GM18508 (cell line): ENCODE data around the gene NCOA1.
"Not testable (repeated sequence)": the region's sequence is repeated elsewhere in the genome, so short reads cannot be mapped to it uniquely, and the experiment has no call there.

Experiments
- ATAC-seq: cut with Tn5 transposase; IDR thresholded peaks from one replicate; pipeline ENCODE4 v1.9.1; 2021; ENCODE audit warnings: moderate number of reproducible peaks; ENCODE audit not compliant: insufficient read depth, unreplicated experiment

Gene NCOA1

GRCh38 chr2:24490690-24491541 lies at the start of gene NCOA1:
Gene NCOA1, plus strand, starts transcription at chr2:24491254. Its CDS starts 167,424 bp downstream, at chr2:24658678.
- ATAC-seq: no peak

- no peak for ATAC-seq
Measured at GRCh38 chr2:24448797-24449196, 42.3 kb upstream of the NCOA1 start.

- no peak for ATAC-seq
Measured at GRCh38 chr2:24449344-24449743, 41.7 kb upstream of the NCOA1 start.

GRCh38 chr2:24451805-24452501 lies 39.1 kb upstream of the NCOA1 start:
- no peak for ATAC-seq

- ATAC-seq: no peak
Measured at GRCh38 chr2:24452502-24452885, 38.6 kb upstream of the NCOA1 start.

- no peak for ATAC-seq
Measured at GRCh38 chr2:24453379-24454073, 37.5 kb upstream of the NCOA1 start.

GRCh38 chr2:24454294-24454693 lies 36.8 kb upstream of the NCOA1 start:
- no peak for ATAC-seq

- ATAC-seq: no peak
Measured at GRCh38 chr2:24456599-24457556, 34.2 kb upstream of the NCOA1 start.

GRCh38 chr2:24457696-24458386 lies 33.2 kb upstream of the NCOA1 start:
- no peak for ATAC-seq

- ATAC-seq: no peak
Measured at GRCh38 chr2:24459224-24460161, 31.6 kb upstream of the NCOA1 start.

- ATAC-seq: no peak
Measured at GRCh38 chr2:24461685-24462084, 29.4 kb upstream of the NCOA1 start.

GRCh38 chr2:24463271-24463670 lies 27.8 kb upstream of the NCOA1 start:
- no peak for ATAC-seq

- no peak for ATAC-seq
Measured at GRCh38 chr2:24466871-24467870, 23.9 kb upstream of the NCOA1 start.

- ATAC-seq: not testable (repeated sequence)
Measured at GRCh38 chr2:24468453-24468852, 22.6 kb upstream of the NCOA1 start.

- no peak for ATAC-seq
Measured at GRCh38 chr2:24469148-24469650, 21.9 kb upstream of the NCOA1 start.

- ATAC-seq: no peak
Measured at GRCh38 chr2:24471662-24472061, 19.4 kb upstream of the NCOA1 start.

- no peak for ATAC-seq
Measured at GRCh38 chr2:24472416-24472815, 18.6 kb upstream of the NCOA1 start.
